B cell (primary cell): ENCODE results near the gene KRTAP5-9.

ENCODE experiments used
- CTCF ChIP-seq: fragments of 200-600 bp; IDR thresholded peaks from one replicate; pipeline ENCODE4 v1.8.0; 2022; ENCODE audit warnings: antibody characterized with exemption, mild to moderate bottlenecking
- EZH2 ChIP-seq: IDR thresholded peaks from 2 replicates; pipeline ENCODE4 v1.6.1; 2012; ENCODE audit warnings: borderline replicate concordance, low read depth, mild to moderate bottlenecking, moderate library complexity, low read length; ENCODE audit not compliant: insufficient read depth, poor library complexity, severe bottlenecking

GRCh38 chr11:71582309-71582895, 34.2 kb downstream of the KRTAP5-9 start, which contains the start of gene KRTAP5-11:
- TF ChIP-seq CTCF, result no peak
- no peak for TF ChIP-seq EZH2
